ENCODE results near the gene NAXD.
"Not testable (repeated sequence)": the region's sequence is repeated elsewhere in the genome, so short reads cannot be mapped to it uniquely, and the experiment has no call there.

NAXD gene

DNA sequence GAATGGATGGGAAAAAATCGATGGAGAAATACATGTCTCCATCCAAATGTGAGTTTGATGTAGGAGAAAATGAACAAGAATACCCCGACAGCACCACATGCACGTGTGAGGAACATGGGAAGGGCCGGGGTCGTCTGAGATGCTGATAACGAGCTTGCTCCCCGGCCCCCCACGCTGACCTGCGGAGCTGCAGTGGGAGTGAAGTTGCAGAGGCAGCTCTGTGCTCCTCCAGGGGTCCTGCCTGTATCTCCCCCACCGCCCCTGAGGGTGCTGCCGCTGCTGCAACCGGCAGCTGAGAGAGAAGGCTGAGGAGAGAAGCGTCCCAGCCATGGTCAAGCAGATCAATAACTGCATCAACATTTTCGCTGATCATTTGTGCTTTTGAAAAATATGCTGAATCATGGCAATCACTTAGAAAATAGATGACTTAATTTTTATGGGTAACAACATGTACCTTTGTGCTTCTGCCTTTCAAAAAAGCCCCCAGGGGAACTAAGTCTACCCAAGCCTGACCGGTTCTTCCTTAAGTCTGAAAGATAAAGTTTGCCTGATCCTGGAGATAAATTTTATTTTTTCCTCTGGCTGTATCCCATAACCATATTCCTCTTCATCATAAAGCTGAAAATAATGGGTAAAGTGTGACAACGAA, 18.2 kb upstream of the NAXD start:
- no peak for DNase-seq

DNA sequence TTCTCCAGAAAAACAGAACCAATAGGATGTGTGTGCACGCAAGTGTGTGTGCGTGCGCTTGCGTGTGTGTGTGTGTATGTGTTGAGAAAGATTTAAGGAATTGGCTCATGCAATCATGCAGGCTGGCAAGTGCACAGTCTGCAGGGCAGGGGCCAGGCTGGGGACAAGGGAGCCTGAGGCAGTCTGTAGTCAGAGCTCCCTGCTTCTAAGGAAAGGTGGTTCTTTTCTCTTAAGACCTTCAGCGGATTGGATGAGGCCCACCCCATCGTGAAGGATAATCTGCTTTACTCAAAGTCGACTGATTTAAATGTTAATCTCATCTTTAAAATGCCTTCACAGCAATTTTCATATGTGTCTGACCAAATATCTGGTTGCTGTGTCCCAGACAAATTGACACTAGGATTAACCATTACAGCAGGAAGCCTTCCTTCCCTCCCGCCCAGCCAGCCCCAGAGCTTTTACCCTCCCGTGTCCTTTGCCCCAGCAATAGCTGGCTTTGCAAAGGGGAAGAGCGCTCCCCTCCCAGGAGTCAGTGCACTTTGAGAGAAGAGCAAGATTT, 15.0 kb upstream of the NAXD start:
- no peak for DNase-seq

DNA sequence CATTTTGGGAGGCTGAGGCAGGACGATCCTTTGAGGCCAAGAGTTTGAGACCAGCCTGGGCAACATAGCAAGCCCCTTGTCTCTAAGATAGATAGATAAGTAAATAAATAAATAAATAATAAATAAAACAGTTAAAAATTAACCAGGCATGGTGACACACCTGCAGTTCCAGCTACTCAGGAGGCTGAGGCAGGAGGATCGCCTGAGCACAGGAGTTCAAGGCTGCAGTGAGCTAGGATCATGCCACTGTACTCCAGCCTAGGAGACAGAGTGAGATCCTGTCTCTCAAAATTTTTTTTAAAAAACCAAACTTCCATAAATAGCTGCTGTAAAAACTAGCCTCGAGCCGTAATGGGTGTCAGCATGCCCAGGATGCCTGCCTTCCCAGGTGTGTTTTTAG, 14.4 kb upstream of the NAXD start:
- no peak for DNase-seq

DNA sequence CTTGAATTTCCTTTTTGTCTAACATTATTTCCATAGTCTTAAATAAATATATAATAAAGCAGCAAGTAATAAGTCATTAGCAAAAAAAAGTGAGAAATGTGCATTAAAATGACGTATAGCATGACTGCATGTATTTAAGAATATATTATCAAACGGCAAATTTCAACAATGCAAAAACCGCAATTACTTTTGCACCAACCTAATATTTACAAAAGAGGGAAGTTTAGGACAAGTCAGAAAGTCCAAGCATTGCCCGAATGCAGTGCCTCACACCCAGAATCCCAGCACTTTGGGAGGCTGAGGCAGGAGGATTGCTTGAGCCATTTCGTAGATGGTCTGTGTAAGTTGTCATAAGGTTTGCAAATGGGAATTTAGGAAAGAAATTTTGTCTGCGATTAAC, 10.2 kb upstream of the NAXD start:
- DNase-seq = no peak

DNA sequence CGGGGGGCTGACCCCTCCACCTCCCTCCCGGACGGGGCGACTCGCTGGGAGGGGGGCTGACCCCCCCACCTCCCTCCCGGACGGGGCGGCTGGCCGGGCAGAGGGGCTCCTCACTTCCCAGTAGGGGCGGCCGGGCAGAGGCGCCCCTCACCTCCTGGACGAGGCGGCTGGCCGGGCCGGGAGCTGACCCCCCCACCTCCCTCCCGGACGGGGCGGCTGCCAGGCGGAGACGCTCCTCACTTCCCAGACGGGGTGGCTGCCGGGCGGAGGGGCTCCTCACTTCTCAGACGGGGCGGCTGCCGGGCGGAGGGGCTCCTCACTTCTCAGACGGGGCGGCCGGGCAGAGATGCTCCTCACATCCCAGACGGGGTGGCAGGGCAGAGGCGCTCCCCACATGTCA, 9.1 kb upstream of the NAXD start:
- DNase-seq = not testable (repeated sequence)

DNA sequence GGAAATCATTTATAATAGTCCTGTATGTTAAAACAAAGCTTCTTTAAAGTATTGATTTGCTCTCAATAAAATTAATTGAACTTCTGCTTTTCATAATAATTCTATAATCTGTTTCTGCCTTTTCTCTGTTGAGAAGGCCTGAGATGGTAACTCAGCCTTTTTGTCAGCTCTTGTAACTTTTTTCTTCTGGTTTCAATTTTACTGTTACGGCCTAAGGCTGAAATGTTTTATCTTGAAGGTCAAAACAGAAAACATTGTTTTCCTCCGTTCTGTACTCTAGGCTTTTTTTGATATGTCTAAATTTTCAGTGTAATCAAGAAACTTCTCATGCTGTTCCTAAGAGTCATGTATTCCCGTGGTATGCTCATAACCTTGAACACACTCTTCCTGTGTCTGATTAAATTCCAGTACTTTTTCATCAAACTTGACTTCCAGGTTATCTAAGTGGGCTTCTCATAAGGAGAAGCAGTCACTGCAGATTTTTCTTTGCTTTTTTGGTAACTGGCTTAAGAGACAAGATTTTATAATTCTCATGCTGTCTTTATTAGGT, 7.6 kb upstream of the NAXD start:
- DNase-seq = no peak

DNA sequence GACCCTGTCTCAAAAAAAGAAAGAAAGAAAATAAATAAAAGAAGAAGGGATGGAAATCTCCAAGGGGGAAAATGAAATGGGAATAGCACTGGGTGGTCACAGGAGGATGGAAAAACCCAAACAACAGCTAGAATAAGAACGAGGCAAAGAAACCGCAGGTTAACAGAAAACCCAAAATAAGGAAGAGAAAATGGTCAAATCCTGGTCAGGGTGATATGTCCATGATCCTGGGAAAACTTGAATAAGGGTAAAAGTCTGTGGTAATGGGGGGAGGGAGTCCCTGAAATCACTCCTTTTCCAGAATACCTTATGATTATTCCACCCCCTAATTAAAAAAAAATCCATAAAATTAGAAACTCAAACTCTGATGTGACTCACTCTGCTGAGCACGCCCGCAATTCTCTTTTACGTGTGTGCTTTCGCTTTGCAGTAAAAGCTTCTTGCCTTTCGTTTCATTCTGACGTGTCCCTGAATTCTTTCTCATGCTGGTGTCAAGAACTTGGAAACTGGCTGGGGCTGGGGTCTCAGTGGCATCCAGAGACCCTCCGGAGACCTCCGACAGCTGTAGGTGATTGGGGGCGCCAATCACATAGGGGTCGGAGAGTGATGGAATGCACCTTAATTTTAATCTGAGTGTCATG, 4.3 kb upstream of the NAXD start:
- no peak for DNase-seq

DNA sequence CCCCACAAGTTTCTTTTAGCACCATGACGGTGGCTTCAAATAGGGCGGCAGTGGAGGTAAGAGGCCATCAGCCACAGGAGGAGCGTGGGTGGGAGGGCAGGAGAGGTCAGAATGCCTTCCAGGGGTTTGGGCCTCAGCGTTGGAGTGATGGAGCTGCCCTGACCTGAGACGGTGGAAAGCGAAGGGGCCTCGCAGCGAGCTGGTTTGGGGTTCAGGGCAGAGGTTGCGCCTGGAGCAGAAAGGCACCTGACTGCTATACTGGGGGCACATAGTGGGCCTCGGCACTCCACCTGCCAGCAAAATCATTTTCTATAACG, 382 bp upstream of the NAXD start:
- DNase-seq = no peak

DNA sequence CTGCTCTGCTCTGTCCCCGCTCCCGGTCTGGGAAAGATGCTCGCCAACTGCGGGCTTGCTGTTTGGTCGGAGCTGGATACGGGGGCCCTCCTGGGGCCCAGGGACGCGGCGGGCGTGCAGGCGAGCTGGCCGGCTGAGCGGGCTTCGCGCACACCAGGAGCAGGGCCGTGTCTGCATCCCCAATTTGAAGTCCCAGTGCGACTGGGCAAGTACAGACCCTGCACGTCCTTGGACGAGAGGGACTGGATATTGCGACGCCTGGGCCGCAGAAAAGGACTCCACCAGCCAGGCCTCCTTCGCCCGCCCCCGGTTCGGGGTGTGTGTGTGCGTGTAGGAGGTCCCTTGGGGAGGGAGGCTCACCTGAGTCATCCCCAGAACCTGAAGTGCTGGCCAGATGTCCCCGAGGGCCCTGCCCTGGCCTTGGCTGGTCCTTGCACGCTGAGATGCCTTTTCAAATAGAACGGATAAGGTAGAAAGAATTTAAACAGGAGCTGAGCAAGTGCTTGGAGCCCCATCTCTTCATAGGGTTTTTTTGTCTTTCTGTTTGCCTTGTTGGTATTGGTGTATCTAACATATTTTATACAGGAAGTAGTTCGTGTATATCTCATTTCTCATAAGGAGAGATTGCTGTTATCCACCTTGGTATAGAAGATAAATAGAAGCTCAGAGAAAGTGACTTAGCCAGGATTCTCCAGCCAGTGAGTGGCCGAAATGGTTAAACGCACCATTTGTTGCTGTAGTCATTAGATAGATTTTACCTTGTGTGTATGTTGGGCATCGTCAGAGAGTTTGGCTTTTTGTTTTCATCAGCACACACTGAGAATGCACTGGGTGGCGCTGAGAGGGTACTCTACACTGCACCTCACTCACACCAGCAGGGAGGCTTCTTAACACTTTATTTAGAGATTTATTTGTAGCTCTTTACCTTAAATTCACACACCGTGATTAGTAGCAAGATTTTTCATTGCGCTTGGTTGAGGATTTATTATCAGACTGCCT, 1.1 kb downstream of the NAXD start:
- DNase-seq = no peak

DNA sequence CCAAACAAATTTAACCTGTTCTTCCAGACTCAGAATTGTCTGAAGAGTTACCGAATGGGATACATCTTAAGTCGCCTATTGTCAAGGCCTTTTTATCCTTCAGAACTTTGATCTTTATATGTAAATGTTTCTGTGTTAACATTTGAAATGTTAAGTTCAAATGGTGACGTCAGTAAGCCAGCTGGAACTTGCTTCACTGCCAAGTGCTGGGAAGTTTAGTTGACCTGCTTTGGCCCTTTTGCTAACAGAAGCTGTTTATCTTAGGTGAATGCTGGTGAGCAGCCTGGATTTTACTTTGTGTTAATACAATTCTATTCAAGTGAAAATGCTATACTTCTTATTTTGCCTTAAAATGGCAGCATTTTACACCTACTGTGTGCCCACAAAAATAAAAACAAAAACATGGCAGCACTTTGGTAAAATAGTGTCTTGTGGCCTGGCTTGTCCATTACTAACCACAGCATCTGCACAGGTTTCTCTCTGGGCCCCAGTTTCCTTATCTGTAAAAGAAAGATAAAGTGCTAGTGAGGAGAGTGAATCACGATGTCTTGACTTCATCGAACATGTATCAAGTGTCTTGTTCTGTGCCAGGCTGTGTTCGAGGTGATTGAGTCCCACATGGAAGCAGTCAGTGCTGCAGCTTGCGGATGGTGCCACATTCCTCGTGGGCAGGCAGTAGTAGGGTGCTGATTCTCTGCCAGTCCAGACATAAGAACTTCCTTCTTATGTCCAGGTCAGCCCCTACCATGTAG, 2.2 kb downstream of the NAXD start:
- DNase-seq = no peak

DNA sequence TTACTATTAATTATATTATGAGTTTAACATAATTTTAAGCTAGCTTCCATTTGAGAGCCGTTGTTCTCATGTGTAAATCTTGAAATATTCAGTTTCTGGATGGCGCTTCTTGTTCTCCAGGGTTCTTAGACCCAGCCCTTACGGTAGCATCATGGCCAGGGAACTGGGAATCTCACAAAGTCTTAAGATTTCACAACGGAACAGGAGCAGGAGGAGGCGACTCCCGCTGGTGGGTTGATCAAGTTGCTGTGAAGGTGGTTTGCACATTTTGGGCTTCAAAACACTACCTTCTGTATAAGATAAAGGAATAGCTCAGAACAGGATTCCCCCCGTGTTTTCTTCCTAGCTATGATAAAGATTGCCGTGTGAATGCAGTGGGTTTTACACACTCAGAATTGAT, 2.8 kb downstream of the NAXD start:
- DNase-seq = no peak

DNA sequence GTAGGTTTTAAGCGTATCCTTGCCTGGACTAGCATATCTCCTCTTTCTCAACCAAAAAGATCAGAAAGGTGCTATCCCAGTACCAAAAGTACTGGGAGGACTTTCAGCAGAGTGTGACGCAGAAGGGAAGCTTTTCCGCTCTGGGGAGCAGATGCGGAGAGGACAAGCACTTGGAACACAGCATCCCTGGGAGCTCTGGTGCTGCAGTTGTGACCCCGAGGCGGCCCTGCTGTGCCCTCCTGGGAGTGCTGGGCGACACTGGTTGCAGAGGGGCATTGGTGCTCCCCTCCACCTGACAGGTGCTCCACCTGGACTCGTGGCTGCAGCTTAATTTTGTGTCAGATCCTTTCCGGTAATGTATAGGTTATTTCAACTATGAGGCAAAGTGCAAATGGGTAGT, 3.4 kb downstream of the NAXD start:
- DNase-seq = no peak

DNA sequence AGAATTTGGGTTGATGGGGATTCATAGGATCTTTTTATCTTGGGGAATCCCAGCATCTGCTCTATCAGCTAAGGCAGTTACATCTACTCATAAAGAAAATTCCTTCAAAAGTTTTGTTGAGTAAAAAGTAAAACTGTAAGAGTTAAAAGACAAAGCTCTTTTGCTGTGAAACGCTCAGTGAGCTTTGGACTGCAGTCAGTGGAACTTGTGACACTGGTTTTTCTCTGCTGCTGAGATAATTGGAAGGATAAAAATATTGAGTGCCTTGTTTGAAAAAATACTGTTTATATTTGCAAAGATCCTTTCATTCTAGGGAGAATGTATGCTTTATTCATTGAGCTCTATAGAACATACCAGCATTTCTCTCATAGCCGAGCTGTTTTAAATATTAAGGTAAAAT, 5.3 kb downstream of the NAXD start:
- no peak for DNase-seq

DNA sequence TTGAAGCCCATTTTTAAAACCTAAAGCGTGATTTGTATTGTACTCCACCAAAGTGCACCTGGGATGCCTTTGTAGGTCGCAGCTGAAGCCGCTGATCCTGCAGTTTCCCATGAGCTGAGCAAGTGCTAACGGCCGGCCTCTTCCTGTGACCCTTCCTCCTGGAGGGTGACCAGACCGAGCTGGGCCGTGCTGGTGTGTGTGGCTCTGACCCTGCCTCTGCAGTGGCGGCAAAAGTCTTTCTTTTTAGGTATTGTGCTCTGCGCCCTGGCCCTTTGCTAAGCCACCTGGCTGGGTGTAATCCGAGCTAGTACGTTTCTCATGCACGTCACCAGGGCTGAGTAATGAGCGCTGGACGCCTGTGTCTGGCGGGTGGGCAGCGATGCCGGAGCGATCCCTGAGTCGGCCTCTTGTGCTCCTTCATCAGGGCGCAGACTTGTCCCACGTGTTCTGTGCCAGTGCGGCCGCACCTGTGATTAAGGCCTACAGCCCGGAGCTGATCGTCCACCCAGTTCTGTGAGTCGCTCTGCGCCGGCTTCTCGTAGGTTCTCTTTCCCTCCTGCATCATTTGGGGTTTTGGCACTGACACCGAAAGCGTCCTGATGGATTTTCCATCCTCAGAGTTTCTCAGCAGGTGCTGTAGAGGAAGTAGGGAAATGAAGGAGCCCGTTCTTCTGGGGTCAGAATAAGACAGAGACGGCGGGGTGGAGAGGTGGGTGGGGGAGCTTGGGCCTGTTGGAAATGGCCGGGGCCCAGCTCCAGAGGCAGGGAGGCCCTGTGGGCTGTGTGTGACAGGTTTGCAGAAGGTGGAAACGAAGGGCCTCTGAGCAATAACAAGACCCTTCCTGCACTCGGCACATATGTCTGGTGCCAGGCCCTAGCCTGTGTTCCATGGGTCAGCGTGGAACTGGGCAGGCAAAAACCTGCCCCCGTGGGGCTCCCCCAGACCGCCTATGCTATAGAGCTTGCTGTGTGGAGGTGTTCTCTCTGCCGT, 9.7 kb downstream of the NAXD start:
- DNase-seq = peak; percentile 44

DNA sequence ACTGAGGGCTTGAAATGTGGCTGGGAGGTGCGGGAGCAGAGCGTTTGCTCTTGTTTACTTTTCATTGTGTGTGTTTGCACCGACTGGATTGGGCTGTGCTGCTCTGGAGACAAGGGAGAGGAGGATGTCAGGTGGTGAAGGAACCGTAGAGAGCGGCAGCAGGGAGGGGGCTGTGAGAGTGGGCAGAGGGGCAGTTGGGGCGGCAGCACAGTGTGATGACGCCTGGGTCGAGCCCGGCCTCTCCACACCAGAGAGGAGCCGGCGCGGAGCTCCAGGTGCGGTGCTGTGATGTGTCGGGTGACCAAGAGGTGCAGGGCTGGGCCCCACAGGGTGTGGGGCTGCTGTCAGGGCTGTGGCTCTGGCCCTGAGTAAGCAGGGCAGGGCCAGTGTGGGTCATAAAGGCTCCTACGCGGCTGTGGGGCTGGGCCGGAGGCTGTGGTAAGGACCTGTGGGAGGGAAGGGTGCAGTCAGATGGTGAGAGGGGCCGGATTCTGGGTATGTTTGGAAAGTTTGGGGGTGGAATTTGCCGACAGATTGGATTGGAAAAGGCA, 10.5 kb downstream of the NAXD start:
- DNase-seq = no peak

DNA sequence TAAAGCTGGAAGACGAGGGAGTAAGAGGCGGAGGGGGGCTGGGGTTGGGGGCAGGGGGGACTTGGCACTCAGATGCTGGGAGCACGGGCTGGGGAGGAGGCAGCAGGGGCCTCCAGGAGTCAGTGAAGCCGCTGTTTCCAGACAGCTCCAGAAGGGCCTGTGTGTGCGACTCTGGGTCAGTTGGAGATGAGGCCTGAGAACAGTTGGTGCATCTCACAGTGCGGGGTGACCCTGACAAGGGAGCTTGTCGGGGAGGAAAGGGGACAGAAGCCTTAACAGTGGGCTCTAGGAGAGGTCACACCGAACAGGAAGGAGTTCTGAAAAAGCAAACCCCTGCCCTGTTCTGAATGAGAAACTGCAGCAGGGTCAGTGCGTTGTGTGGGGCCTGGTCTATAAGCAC, 11.2 kb downstream of the NAXD start:
- no peak for DNase-seq

DNA sequence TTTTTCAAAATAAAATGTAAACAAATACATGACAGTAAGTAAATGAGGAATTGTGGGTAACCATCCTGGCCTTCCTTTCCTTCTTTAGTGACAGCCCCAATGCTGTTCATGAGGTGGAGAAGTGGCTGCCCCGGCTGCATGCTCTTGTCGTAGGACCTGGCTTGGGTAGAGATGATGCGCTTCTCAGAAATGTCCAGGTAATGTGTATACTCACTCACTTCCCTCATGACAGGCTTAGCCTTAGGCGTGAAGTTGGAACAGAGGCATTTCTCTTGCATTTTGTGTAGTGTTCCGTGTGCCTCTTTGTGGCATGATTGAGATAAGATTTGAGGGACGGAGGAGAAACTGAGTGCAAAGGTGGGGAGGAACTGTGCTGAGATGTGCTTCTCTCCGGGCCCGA, 12.0 kb downstream of the NAXD start:
- DNase-seq = no peak

DNA sequence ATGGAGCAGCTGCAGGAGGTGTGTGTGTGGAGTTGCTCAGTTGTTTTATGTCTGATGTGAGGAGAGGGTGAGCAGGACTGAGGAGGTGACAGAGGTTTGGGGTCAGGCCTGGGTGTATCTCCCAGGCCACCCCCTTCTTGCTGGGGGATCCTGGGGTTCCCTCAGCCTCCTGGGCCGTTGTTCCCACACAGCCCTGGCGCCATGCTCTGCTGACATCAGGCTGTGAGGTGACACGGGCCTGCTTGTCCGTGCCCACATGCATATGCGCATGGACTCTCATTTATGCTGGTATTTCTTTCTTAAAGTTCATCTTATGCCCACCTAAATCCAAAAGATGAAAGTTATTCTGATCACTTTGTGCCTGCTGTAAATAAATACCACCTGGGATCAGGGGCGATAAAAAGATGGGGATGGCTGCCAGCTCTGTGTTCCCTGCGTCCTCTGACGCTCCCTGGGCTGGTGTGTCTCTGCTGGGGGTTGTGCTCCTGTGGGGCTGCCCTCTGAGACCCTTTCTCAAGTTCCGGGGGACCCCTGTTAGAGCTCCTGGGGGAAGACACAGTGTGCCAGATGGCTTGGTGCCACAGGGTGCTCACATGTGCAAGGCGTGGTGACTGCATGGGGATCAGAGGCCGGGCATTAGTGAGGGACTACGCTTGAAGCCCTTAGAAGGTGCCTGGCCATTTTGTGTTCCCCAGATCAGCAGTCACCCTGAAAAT, 12.6 kb downstream of the NAXD start:
- no peak for DNase-seq

DNA sequence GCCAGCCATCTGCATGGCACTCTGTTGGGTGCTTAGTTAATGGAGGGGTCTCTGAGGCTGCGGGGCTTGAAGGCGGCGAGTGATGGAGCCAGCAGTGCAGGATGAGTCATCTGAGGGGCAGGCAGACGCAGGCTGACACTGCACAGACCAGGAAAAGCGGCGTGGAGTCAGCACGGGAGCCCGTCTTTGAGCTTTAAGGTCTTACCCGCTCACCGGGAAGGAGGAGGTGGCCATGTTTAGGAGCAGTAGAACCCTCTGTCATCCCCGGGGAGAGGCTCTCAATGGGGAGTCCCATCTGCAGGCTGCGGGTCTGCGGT, 13.1 kb downstream of the NAXD start:
- no peak for DNase-seq

DNA sequence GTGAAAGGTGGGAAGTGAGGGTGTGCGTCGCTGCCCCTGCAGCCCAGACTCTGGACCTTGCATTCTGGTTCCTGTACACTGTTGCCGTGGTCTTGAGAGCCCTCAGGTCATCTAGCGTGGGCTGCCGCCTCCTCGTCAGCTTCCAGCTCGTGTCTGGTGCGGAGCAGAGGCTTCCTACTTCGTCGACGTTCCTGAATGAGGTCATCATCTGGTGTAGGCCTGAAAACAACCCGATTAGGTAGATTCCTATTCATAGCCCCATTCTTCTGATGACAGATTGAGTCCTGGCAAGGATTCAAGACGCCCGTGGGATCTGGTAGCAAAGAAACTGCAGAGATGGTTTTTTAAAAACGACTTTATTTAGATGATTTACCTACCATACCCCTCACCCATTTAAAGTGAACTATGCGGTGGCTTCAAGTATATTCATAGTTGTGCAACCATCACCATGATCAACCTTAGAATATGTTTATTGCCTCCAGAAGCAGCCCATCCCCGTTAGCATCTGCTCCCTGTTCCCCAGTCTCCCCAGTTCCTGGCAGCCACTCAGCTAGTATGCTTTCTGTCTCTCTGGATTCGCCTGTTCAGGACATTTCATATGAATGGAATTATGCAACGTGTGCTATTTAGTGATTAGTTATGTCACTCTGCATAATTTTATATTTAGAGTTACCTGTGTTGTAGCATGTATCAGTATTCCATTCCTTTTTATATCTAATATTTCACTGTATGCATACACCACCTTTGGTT, 13.8 kb downstream of the NAXD start:
- DNase-seq = no peak

Measured in NCI-H2107 (cell line).